EH (cell line): ENCODE results near the gene MX2.
"Not testable (repeated sequence)": the region's sequence is repeated elsewhere in the genome, so short reads cannot be mapped to it uniquely, and the experiment has no call there.

Experiments
- DNase-seq: peaks from one replicate; pipeline ENCODE4 v3.0.0-alpha.2; 2015; ENCODE audit warnings: low read depth

Gene MX2

GRCh38 chr21:41387042-41387819 lies 25.4 kb downstream of the MX2 start:
- no peak for DNase-seq

GRCh38 chr21:41387824-41388223 lies 26.0 kb downstream of the MX2 start:
- DNase-seq: no peak

GRCh38 chr21:41388259-41388658 lies 26.4 kb downstream of the MX2 start:
- DNase-seq: no peak

DNA sequence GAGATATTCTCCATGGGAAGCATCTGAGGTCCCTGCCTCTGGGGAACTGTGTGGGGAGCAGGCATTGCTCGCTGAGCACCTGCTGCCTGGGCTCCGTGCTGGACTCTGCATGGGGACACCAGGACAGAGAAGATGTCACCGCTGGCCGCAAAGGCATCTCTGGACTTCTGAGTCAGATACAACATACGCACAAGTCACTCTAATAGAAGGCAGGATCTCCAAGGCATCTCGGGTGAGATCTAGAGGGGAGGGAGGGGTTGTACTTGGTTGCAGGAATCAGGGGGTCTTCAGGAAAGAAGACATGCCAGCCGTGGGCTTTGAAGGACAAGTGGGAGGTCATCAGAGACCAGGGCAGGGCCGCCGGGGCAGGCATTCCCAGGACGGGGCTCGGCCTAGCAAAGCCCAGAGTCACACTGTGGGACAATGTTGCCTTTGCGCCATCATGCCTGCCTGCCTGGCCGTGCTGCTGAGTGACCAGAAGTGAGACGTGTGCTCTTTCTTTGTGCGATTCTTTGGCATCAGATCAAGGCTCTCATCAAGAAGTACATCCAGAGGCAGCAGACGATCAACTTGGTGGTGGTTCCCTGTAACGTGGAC lies 28.3 kb downstream of the MX2 start:
- DNase-seq: no peak

DNA sequence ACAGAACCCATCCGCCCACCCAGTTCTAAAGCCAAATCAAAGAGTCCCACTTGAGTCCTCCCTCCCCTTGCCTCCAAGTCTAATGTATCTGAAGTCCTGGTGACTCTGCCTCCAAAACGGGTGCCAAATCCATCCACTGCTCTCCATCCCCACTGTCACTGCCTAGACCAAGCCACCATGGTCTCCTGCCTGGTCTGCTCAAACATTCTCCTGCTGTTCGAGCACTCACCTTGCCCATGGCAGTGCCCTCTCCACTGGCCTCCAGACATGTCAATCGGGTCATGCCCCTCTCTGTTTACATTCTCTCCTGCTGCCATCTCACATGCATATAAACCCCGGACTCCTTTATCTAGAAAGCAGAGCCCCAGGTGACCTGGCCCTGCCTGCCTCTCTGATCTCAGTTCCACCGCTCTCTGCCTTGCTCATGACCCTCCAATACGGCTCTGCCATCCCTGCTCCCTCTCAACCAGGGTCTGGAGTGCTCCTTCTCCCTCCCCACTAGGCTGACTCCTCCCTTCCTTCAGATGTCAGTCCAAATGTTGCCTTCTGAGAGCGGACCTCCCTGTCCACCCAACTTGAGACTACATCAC lies 32.1 kb downstream of the MX2 start:
- no peak for DNase-seq

DNA sequence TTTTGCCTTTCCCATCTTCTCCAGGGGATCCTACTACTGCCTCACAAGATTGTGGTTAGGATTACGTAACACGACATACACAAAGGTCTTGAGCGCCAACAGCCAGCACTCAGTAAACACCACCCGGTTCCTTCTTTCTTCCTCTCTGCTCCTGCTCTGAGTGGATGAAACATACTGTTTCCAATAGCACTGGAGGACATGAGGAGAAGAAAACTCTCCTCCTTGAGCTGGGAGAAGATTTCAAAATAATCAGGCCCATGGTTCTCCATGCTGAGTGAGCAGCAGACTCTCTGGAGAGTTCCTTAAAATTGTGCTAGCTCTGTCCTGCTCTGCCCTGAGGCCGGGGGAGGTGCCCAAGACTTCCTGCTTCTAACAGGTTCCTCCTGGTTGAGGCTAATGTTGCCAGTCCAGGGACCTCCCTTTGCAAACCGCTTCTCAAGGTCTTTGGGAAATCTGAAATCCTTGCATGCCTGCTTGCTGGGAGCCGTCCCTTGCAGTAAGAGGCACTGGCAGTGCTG lies 34.8 kb downstream of the MX2 start:
- DNase-seq: peak; percentile 5

DNA sequence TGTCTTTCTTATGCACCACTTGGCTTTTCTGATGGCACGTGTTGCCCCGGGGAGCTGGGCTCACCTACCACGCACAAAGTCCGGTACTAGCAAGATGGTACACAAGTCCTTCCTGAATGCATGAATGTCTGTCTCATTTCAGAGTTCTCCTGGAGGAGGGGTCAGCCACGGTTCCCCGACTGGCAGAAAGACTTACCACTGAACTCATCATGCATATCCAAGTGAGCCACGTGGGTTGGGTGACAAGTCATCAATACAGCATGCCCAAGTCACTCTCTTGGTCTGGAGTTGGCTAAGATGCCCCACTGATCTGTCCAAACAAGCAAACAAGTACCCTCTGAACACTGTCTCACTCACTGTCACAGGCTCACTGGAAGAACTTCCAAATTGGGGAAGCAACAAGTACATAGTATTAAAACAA lies 35.7 kb downstream of the MX2 start:
- DNase-seq: no peak

- no peak for DNase-seq
Observed at GRCh38 chr21:41398251-41398650, 36.4 kb downstream of the MX2 start.

- DNase-seq: no peak
Observed at GRCh38 chr21:41398831-41399230, 37.0 kb downstream of the MX2 start.

DNA sequence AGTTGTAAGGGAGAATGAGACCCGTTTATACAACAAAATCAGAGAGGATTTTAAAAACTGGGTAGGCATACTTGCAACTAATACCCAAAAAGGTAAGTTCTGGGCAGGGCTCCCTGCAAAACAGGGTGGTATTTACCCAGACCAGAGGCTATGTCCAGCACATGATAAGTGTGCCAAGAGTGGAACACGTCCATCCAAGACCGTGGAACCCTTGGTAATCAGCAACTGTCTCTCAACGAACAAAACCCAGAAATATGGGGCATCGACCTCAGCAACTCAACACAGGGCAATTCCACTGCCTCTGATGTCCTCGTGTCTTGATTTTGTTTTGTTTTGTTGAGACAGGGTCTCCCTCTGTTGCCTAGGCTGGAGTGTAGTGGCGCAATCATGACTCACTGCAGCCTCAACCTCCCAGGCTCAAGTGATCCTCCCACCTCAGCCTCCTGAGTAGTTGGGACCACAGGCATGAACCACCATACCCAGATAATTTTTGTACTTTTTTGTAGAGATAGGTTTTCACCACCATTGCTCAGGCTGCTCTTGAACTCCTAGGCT lies 37.5 kb downstream of the MX2 start:
- DNase-seq: no peak

DNA sequence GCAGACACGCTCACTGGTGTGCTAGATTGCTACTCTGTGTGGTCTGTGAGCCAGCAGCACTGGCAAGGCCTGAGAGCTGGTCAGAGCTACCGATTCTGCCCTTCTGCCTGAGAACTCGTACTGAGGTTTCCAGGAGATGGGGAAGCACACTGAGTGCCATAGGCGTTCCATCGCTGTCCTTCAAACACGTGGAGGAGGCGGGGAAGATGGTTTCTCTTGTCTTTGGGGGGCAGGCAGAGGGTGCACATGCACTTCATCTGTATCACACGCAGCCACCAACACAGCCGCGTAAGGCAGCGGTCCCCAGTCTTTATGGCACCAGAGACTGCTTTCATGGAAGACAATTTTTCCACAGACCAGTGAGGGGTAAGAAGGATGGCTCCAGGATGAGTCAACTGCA lies 40.4 kb downstream of the MX2 start:
- DNase-seq: no peak

- DNase-seq: no peak
Observed at GRCh38 chr21:41402796-41403195, 41.0 kb downstream of the MX2 start.

DNA sequence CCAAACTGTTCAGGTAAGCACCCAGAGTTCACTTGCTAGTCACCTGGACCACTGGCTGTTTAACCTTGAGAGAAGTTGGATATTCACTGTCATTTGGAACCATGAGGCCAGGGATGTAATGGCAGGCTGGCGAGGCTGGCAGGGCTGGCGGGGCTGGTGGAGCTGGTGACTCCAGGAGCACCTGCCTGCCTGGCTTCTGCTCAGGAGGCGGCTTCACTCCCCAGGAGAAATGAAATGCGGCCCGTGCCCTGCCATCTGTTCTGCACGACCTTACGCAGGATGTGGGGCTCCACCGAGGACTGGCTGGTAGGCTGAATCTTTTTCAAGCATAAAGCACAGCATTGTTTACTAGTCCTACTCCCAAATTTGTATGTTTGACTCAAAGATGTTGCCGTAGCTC lies 41.5 kb downstream of the MX2 start:
- DNase-seq: no peak

GRCh38 chr21:41403966-41404365 lies 42.1 kb downstream of the MX2 start:
- no peak for DNase-seq

DNA sequence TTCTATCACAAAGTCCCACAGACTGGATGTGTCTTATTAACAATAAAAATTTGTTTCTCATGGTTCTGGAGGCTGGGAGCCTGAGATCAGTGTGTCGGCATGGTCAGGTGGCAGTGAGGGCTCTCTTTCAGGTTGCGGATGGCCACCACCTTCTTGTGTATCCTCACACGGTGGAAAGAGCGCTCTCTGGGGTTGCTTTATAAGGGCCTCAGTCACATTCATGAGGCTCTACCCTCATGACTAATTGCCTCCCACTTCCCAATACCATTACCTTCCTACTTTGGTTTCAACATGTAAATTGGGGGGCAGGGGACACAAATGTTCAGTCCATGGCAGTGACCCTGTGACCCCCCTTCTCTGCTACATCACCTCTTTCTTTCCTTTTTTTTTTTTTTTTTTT lies 43.5 kb downstream of the MX2 start:
- DNase-seq: no peak

DNA sequence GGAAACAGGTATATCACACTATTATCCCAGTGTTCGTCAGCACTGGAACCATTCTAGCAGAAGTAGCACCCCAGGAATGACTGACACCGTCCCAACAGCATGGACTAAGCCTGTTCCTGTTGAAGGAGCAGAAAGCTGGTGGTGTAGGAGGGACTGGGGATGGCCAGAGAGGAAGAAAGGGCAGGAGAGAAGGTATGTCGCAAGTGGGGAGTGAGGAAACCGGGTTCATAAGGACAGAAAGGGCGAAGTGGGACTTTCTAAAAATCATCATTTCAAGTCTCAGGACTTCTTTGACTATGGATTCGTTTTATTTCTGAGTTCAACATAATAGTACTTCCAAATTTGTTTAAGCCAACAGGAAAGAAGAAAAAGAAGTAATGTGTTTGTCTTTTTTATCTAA lies 44.5 kb downstream of the MX2 start:
- DNase-seq: no peak

DNA sequence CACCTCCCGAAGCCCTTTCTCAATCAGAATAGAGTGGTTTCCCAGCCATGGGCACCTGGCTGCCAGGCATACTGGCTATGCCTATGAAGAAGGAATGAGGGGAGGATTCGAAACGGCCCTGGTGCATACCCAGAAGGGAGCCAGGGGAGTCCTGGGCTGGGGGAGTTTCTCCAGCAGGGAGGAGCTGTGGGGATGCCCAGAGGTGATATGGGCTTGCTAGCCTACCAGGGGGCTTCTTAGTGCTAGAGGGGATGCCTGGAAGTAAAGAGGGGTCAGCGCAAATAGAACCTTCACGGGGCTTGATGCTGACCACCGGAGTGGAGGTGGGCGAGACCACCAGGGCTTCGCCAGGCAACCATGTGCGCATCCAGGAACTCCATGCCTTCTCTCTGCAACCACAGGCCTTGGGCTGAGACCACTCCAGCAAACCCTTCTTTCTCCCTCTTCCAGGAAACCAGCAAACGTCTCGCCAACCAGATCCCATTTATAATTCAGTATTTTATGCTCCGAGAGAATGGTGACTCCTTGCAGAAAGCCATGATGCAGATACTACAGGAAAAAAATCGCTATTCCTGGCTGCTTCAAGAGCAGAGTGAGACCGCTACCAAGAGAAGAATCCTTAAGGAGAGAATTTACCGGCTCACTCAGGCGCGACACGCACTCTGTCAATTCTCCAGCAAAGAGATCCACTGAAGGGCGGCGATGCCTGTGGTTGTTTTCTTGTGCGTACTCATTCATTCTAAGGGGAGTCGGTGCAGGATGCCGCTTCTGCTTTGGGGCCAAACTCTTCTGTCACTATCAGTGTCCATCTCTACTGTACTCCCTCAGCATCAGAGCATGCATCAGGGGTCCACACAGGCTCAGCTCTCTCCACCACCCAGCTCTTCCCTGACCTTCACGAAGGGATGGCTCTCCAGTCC lies 46.0 kb downstream of the MX2 start:
- DNase-seq: no peak

DNA sequence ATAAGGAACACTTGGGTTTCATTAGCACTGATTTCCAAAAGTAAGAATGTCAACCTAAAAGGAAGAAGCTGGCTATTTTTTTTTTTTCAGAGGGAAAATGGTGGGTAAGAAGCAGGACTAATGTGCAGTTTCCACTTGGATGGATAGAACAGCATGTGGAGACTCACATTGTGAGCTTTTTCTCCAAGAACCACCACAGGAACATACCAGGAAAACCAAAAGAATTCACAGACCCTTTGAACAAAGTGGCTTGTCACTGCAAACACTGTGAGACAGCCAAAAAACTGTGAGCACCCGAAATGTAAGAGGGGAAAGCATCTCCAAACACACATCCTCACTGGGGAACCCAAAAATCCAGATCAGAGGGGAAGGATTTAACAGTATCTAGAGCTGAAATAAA lies 48.5 kb downstream of the MX2 start:
- DNase-seq: no peak

DNA sequence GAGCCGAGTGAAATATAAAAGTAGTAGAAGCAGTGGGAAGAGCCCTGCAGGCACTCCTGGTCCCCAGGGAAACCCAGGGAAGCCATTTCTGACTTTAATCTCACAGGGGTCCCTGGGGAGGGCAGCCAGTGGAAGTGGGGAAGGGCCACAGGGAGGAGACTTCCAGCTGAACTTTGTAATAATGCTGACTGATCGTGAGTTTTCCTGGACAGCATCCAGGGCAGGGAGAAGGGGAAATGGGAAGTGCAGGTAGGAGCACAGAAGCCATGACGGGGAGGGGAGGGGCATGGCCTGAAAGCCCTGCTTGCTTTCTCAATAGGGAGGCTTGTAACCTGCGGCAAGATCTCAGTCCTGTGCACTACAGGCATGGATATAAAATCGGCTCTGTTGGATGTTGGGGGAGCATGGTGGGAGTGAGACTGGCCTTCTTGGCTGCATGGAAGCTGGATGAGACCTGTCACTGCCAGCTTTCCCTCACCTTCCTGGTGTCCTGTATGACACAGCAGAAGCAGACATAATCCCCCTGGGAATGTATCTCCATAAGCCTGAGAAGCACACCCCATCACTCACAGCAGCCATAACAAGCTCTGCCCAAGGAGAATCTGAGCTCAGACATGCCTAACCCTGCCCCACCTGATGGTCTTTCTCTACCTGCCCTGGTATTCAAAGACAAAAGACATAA lies 49.1 kb downstream of the MX2 start:
- DNase-seq: no peak

DNA sequence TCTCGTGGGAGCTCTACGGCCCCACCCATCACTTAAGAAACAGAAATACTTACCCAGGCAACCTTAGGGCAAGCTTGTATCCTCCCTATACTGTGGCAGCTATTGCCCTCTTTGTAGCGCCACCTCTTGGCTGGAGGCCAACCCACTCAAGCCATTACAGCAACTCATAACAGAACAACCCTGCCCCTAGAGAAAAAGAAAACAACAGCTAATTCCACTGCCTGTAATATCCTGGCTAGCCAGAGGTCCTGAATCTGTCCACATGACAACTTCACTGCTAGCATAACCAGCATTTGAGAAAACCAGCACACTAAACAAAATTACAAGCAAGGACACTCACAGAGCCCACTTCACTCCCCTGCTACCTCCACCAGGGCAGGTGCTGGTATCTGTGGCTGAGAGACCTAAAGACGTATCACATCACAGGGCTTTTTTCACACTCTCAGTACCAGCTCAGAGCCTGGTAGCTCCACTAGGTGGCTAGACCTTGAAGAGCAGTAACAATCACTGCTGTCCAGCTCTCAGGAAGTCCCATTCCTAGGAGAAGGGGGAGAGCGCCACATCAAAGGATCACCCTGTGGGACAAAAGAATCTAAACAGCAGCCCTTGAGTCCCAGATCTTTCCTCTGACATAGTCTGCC lies 49.7 kb downstream of the MX2 start:
- peak; percentile 14 for DNase-seq

DNA sequence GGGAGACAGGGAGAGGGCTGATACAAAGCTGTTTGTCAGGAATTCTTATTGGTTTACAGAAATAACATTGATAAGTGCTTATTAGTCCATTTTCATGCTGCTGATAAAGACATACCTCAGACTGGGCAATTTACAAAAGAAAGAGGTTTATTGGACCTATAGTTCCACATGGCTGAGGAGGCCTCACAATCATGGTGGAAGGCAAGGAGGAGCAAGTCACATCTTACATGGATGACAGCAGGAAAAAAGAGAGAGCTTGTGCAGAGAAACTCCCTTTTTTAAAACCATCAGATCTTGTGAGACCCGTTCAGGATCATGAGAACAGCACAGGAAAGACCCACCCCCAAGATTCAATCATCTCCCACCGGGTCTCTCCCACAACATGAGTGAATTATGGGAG lies 55.7 kb downstream of the MX2 start:
- not testable (repeated sequence) for DNase-seq
